CD1c-positive myeloid dendritic cell (primary cell): ENCODE measurements around the gene CKM.
A peak's percentile ranks its signal among the peaks of the same experiment; 100 is the strongest.
"Not testable (repeated sequence)": the region's sequence is repeated elsewhere in the genome, so short reads cannot be mapped to it uniquely, and the experiment has no call there.

Experiments
- DNase-seq: peaks from one replicate; pipeline ENCODE4 v3.0.0-alpha.2; 2016; ENCODE audit errors: extremely low spot score

The CKM gene

DNA sequence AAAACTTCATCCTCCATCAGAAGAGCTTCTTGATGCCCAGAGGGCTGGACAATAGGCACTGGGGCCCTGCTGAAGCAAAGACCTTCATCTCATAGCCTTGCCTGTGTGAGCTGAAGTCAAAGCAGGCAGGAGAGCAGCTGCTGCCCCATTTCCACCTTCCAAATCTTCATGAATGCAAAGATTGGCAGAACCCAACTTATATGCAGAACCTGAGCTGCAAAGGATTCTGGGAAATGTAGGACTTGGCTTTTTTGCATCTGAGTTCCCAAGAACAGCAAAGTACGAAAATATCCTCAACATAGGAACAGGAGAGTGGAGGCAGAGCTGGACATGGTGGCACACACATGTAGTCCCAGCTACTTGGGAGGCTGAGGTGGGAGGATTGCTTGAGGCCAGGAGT is 30.8 kb downstream of the CKM start:
- DNase-seq, result no peak

DNA sequence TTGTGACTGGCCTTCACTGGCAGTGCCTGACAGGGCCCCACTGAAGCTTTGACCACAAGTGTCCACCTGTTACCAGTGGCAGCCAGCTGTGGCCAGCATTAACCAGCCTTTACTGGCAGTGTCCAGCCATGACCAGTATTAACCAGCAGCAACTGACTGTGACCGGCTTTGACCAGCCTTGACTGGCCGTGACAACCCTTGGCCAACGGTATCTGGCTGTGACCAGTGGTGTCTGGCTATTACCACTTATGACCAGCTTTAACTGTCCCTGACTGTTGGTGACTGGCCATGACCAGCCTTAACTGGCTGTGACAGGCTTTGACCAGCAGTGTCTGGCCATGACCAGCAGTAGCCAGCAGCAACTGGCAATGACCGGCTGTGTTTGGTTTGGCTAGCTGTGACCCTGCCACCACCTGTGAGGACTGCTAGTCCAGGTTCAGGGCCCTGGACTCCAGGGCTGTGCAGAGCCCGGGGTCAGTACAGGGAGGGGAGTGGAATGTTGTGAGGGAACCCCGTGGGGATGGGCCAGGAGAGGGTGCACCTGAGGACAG is 32.2 kb downstream of the CKM start:
- no peak for DNase-seq

DNA sequence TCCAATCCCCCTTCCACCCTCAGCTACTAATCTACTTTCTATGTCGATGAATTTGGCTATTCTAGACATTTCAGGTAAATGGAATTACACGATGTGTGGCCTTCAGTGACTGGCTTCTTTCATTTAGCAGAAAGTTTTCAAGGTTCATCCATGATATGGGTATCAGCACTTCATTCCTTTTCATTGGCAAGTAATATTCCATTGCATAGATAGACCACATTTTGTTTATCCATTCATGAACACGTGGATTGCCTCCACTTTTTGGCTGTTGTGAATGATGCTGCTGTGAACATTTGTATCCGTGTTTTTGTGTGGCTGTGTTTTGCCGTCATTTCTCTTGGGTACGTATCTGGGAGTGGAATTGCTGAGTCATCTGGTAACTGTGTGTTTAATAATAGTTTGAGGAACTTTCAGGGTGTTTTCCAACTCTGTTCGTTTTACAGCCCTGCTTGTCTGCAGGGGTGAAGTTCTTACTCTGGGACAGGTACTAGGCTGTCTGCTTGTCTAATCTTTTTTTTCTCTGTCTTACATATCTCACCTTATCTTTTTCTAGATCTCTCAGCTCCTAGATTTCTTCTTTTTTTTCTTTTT is 39.1 kb downstream of the CKM start:
- DNase-seq, result peak; percentile 64

DNA sequence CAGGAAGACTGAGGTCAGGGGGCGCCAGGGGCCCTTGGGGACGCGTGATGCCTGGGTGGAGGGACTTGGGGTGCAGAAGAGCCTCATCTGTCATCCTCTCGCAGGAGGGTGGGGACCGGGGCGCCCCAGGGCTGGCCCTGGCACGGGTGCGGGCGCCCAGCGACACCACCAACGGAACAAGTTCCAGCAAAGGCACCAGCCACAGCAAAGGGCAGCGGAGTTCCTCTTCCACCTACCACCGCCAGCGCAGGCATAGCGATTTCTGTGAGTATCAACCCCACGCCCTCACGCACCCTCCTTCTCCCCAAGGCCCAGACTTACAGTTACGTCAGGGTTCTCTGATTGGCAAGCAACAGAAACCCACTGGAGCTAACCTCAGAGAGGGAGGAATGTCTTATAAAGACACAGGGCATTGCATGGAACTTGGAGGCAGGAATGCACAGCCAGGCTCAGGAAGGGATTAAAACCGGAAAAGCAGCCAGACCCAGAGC is 42.2 kb downstream of the CKM start:
- peak; percentile 13 for DNase-seq

DNA sequence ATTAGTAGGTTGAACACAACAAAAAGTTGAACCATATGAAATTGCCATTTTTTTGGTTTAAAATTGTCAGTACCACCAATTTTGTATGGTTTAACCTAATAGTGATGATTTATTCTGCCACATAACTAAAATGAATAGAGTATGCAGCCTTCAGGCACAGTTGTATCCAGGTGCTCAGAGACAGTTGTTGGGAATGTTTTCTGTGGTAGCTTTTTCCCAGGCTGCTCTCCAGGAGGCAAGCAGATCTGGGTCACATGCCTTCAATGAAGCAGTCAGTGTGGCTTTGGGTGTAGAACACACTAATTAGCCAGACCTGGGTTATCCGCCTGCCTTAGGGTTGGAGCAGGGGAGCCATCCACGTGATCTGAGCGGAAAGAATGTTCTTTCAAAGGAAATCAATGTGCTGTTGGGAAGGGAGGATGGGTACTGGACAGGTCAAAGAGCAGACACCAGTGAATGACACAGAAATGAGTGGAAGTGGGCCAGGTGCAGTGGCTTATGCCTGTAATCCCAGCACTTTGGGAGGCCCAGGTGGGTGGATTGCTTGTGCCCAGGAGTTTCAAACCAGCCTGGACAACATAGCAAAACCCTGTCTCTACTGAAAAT is 43.0 kb downstream of the CKM start:
- no peak for DNase-seq

DNA sequence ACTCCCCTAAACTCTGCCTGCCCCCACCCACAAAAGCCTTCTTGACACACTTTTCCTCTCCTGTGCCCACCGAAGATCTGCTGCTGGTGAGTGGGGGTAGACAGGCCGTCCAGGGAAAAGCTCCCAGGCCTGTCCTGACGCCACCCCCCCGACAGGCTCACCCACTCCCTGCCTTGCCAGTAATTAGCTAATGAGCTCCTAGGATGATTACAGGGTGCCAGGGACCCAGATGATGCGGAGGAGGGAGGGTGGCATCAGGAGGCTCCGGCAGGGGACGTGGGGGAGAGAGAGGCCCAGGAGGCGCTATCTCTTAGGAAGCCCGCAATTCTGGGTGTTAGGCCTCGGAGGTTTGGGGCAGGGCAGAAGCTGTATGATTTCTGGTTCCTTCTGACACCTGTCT is 44.6 kb downstream of the CKM start:
- no peak for DNase-seq

DNA sequence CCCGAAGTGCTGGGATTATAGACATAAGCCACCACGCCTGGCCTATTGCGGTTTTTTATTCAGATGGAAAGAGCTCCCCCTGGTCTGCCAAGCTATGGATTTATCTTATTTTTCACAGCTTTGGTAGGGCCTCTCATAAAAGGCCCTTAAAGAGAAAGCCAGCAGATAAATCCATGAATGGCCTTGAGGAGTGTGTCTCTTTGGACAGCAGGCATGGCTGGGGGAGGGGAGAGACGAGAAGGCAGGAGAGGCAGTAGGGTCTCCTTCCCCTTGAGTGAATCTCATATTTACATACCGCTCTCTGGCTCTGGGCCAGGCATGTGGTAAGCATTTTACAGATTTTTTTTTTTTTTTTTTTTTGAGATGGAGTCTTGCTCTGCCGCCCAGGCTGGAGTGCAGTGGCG is 46.4 kb downstream of the CKM start:
- no peak for DNase-seq

DNA sequence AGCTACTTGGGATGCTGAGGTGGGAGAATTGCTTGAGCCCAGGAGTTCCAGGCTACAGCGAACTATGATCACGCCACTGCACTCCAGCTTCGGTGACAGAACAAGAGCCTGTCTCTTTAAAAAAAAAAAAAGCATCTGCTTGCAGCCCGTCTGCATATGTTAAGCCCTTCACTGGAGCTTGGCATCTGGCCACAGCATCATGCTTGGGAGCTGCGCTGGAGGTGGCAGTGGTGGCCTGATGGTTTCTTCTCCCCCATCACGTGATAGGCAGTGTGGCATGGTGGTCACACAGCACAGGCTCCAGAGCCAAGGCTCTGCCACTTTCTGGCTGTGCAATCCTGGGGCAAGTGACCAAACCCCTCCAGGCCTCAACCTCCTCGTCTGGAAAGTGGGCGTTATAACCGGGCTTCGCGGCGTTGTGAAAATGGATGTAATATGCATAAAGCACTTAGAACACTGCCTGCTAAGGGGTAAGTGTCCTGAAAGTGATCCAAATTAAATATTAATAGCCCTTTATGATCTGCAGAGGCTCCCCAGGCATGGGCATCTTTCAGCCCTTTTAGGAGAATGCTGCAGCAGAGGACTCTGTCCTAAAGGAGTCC is 47.2 kb downstream of the CKM start:
- no peak for DNase-seq

DNA sequence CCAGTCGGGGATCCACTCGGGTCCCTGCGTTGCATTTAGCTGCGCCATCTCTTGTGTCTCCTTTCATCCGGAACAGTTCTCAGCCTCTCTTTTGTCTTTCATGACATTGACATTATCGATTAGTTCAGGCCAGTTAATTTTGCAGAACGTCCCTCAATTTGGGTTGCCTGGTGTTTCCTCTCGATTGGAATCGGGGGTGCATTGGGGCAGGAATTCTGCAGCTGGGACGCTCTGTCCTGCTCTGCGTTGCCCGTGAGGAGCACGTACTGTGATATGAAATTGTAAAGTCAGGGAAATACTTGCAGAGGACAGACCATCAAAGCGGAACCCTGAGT is 49.2 kb downstream of the CKM start:
- no peak for DNase-seq

DNA sequence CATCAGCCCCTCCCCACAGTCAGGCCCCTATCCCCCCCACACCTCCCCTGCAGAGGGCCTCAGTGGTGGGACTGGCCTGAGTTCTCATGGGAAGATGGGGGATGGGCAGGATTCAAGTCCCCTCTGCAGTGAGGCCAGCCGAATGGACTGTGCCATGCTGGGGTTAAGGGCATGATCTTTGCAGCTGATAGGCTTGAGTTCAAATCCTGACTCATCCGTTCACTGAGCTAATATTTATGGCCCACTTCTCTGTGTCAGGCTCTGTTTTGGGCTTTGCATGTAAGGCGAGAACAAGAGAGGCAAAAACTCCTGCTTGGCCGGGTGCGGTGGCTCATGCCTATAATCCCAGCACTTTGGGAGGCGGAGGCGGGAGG is 51.0 kb downstream of the CKM start:
- no peak for DNase-seq

DNA sequence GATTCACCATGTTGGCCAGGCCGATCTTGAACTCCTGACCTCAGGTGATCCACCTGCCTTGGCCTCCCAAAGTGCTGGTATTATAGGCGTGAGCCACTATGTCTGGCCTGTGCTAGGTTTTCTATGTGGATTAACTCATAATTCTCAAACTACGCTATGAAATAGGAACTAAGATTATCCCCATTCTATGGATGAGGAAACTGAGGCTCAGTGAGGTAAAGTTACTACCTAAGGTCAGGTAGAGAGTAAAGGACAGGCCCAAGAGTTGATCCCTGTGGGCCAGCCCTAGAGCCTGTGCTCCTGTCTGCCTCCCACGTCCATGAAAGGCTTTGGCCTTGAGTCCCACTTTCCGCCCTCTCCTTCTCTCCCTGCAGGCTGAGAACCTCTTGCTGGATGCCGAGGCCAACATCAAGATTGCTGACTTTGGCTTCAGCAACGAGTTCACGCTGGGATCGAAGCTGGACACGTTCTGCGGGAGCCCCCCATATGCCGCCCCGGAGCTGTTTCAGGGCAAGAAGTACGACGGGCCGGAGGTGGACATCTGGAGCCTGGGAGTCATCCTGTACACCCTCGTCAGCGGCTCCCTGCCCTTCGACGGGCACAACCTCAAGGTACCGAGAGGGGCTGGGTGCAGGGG is 51.5 kb downstream of the CKM start:
- DNase-seq, result no peak

DNA sequence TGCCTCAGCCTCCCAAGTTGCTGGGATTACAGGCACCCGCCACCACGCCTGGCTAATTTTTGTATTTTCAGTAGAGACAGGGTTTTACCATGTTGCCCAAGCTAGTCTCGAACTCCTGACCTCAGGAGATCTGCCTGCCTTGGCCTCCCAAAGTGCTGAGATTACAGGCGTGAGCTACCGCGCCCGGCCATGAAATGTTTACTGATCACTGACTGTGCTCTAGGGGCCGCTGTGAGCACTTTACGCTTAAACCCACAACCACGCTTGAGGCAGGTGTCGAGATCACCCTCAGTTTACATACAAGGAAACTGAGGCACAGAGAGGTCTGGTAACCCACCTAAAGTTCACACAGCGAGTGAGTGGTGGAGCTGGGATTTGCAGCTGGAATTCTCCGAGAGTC is 52.7 kb downstream of the CKM start:
- DNase-seq, result not testable (repeated sequence)

DNA sequence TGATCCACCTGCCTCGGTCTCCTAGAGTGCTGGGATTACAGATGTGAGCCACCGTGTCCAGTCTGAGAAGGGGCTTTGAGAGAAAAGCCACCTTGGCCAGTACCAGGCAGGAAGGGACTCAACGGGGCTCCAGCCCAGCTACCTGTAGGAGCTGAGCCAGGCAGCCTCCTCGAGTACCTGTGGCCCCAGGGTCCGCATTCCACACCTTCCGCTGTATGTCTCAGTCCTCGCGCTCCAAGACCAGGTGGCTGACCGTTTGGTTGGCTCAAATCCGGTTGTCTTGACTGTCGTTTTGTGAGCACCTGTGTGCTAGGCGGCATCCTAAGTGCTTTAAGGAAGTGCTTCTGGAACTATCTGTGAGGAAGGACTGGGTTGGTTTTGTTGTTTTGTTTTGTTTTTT is 55.4 kb downstream of the CKM start:
- DNase-seq, result no peak

DNA sequence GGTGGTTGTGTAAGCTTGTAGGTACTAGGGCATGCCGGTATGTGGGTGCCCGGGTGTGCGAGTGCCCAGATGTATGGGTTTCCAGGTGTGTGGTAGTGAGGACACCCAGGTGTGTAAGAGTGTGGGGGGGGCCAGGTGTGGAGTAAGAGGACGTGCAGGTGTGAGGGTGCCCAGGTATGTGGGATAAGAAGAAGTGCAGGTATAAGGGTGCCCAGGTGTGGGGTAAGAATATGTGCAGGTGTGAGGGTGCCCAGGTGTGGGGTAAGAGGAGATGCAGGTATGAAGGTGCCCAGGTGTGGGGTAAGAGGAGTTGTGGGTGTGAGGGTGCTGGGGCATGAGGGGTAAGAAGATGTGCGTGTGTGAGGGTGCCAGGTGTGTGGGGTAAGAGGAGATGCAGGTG is 57.3 kb downstream of the CKM start:
- DNase-seq, result no peak

DNA sequence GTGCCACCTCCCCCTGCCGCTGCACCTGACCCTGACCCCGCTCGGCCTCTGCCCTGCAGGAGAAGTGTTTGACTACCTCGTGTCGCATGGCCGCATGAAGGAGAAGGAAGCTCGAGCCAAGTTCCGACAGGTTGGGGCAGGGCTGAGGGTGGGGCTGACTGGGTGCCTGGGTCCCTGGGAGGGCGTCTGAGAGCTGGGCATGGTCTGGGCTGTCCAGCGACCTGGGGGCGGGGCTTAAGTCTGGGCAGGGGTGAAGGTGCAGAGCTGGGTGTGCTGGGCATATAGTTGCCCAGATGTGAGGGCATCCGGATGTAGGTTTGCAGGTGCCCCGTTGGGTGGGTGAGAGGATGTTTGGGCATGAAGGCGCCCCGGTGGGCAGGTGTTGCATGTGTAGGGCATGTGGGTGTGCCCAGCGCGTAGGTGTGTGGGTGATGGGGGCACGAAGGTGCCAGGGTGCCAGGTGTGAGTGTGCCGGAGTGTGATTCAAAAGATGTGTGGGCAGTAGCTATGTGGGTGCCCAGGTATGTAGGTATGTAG is 57.8 kb downstream of the CKM start:
- no peak for DNase-seq

DNA sequence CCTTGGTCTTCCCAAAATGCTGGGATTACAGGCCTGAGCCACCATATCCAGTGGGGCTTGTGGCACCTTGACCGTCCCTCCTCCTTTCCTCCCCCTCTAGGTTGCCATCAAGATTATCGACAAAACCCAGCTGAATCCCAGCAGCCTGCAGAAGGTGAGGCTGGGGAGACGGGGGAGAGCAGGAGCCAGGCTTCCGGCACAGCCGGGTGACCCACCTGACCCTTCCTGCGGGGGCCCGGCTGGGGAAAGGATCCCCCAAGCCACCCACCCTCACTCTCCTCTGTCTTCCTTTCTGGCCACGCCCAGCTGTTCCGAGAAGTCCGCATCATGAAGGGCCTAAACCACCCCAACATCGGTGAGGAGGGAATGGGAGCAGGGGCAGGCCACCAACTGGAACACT is 59.7 kb downstream of the CKM start:
- DNase-seq, result no peak

DNA sequence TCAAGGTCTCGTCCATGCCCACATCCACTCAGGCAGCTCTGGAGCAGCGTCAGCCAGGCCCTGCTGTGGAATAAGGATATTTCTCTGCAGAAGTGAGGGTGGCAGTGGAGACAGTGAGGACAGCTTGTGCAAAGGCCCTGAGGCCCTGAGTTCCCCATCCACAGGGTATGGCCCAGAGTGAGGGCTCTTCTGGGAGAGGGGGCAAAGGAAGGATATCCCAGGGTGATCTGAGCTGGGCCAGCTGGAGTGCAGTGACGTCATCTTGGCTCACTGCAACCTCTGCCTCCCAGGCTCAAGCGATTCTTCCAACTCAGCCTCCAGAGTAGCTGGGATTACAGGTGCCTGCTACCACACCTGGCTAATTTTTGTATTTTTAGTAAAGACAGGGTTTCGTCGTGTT is 60.1 kb downstream of the CKM start:
- no peak for DNase-seq

DNA sequence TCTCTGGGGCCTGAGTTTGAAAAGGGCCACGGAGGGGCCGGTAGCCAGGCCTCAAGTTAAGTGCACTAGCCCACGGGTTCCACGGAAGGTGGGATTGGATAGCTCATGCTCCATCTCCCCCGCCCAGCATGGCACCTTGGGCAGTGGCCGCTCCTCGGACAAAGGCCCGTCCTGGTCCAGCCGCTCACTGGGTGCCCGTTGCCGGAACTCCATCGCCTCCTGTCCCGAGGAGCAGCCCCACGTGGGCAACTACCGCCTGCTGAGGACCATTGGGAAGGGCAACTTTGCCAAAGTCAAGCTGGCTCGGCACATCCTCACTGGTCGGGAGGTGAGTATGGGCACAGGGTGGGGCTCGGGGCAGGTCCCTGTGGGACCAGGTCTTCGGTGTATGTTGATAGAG is 63.8 kb downstream of the CKM start:
- no peak for DNase-seq

DNA sequence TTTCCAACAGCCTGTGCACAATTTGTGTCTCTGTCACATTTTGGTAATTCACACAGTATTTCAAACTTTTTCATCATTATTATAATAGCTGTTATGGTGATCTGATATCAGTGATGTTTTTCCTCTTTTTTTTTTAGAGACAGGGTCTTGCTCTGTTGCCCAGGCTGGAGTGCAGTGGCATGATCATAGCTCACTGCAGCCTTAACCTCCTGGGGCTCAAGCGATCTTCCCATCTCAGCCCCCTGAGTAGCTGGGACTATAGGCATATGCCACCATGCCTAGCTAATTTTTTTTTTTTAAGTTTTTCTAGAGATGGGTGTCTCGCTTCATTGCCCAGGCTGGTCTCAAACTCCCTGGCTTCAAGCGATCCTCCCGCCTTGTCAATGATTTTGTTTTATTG is 65.8 kb downstream of the CKM start:
- DNase-seq, result no peak
